WERI-Rb-1 (cell line): Measurements from ENCODE around the gene MAGI2.

Experiments
- DNase-seq: peaks from one replicate; pipeline ENCODE4 v3.0.0-alpha.2; 2020
- H3K27ac ChIP-seq: fragments of 250-450 bp; sonication (Bioruptor Pico); 2 replicates; pipeline ENCODE4 v1.5.1; 2020; ENCODE audit warnings: mild to moderate bottlenecking, moderate library complexity
- H3K27me3 ChIP-seq: fragments of 250-450 bp; sonication (Bioruptor Pico); 2 replicates; pipeline ENCODE4 v1.5.1; 2021; ENCODE audit warnings: mild to moderate bottlenecking, low read depth, moderate library complexity; ENCODE audit not compliant: insufficient read depth, severe bottlenecking
- H3K36me3 ChIP-seq: fragments of 250-450 bp; sonication (Bioruptor Pico); 2 replicates; pipeline ENCODE4 v1.5.1; 2020; ENCODE audit warnings: mild to moderate bottlenecking, moderate library complexity
- H3K4me3 ChIP-seq: 2 replicates; pipeline ENCODE4 v1.5.1; 2011; ENCODE audit warnings: low read depth, mild to moderate bottlenecking, control low read depth, low read length
- H3K9me3 ChIP-seq: fragments of 250-450 bp; sonication (Bioruptor Pico); 2 replicates; pipeline ENCODE4 v1.5.1; 2021; ENCODE audit warnings: mild to moderate bottlenecking, moderate library complexity; ENCODE audit not compliant: severe bottlenecking
- TF ChIP-seq, protein P1 (sequence below): IDR thresholded peaks from 2 replicates; pipeline ENCODE4 v1.5.1; 2011; ENCODE audit warnings: low read depth, mild to moderate bottlenecking, control low read depth, inconsistent platforms, low read length

The MAGI2 gene

DNA sequence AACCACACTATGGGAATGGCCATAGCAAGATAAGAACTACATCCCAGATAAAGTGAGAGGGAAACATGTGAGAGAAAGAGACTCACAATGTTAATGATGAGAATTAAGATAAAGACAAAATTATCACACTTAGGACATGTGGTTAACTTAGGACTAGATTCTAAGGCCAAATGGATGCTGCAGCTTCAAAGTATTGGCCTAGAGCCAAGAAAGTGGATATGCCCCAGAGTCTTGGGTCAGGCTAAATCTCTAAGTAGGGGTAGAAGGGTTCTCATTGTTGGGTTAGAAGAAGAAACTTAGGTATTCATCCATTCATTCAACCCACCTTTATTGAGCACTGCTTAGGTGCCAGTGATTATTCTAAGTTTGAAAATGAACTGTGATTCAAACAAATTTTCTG is 836.9 kb downstream of the MAGI2 start:
- TF ChIP-seq, protein P1, sequence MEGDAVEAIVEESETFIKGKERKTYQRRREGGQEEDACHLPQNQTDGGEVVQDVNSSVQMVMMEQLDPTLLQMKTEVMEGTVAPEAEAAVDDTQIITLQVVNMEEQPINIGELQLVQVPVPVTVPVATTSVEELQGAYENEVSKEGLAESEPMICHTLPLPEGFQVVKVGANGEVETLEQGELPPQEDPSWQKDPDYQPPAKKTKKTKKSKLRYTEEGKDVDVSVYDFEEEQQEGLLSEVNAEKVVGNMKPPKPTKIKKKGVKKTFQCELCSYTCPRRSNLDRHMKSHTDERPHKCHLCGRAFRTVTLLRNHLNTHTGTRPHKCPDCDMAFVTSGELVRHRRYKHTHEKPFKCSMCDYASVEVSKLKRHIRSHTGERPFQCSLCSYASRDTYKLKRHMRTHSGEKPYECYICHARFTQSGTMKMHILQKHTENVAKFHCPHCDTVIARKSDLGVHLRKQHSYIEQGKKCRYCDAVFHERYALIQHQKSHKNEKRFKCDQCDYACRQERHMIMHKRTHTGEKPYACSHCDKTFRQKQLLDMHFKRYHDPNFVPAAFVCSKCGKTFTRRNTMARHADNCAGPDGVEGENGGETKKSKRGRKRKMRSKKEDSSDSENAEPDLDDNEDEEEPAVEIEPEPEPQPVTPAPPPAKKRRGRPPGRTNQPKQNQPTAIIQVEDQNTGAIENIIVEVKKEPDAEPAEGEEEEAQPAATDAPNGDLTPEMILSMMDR, result no peak
- H3K27me3 ChIP-seq, result no peaks in the 10 kb centered on the region
- no peaks in the 10 kb centered on the region for H3K36me3 ChIP-seq
- H3K27ac ChIP-seq, result no peak overlapping the region
- no peaks in the 10 kb centered on the region for H3K9me3 ChIP-seq
- no peak for DNase-seq
- H3K4me3 ChIP-seq, result no peak overlapping the region

- TF ChIP-seq, protein P1, result no peak
- Histone ChIP-seq H3K4me3 (no peak overlapping the region), H3K27ac (no peak overlapping the region)
Observed at GRCh38 chr7:78609281-78609680, 844.2 kb downstream of the MAGI2 start.

DNA sequence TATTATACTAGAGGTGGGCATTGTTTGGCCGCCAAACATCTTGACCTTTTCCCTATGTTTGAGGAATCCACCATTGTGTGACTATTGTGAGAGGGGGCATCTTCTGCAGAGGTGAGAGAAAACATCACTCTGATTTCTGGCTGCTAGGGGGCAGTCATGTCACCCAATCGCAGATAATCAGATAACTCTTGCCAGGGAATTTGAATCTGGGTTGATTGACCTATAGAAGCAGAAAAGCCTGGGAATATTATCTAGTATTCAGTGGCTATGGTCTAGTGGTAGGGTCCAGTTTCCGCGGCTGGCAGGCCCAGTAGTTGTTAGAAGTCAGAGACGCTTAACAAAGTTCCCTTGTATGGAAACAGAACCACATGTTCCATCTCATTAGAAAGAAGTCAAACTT is 846.4 kb downstream of the MAGI2 start:
- H3K27me3 ChIP-seq, result no peaks in the 10 kb centered on the region
- no peak overlapping the region for H3K27ac ChIP-seq
- H3K9me3 ChIP-seq, result no peaks in the 10 kb centered on the region
- TF ChIP-seq, protein P1, result peak; percentile 65
- no peak overlapping the region for H3K4me3 ChIP-seq
- peak; percentile 27 for DNase-seq
- no peaks in the 10 kb centered on the region for H3K36me3 ChIP-seq

More at GRCh38 chr7:78609281-78609680, 844.2 kb downstream of the MAGI2 start:
- Histone ChIP-seq H3K27me3 (no peaks in the 10 kb centered on the region), H3K36me3 (no peaks in the 10 kb centered on the region), H3K9me3 (no peaks in the 10 kb centered on the region)
- no peak for DNase-seq

DNA sequence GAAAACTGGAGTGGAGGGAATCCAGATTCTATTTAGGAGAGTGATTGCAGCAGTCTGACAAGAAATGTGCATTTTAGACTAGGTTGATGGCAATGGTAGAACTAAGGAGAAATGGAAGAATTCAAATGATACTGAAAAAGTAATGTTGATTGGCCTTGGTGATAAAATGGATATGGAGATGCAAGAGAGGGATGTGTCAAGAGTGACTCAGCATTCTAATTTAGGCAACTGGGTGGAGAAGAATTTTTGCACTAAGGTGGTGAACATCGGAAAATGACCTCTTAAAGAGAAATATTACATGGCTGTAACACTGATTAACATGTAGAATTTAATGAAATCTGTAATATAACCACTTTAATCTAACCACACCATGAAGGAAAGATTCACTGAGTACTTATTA is 848.3 kb downstream of the MAGI2 start:
- Histone ChIP-seq H3K27me3 (no peaks in the 10 kb centered on the region), H3K4me3 (no peak overlapping the region), H3K27ac (no peak overlapping the region), H3K9me3 (no peaks in the 10 kb centered on the region), H3K36me3 (no peaks in the 10 kb centered on the region)
- no peak for DNase-seq
- TF ChIP-seq, protein P1, result no peak

DNA sequence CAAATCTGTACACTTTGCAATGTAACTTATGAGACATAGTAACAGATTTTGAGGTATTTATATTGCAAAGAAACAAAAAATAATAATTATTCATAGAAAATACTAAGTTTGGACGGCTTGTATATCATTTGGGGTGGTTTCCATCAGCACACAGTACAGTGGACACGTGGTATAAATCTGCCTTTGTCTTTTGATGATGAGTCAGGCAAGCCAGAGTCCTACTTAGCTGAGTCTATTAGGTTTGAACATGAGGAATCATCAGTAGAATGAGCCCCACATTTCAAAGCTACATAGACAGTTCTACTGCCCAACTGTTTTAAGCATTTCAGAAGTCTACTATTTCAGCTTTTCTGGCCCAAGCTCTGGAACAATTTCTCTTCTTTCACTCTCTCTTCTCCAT is 851.7 kb downstream of the MAGI2 start:
- no peak for DNase-seq
- Histone ChIP-seq H3K27me3 (no peaks in the 10 kb centered on the region), H3K27ac (no peak overlapping the region), H3K36me3 (no peaks in the 10 kb centered on the region), H3K9me3 (no peaks in the 10 kb centered on the region), H3K4me3 (no peak overlapping the region)
- TF ChIP-seq, protein P1, result no peak

GRCh38 chr7:78594156-78594555 is 859.3 kb downstream of the MAGI2 start:
- DNase-seq, result no peak
- Histone ChIP-seq H3K27me3 (no peaks in the 10 kb centered on the region), H3K4me3 (no peak overlapping the region), H3K27ac (no peak overlapping the region), H3K36me3 (no peaks in the 10 kb centered on the region), H3K9me3 (no peaks in the 10 kb centered on the region)
- TF ChIP-seq, protein P1, result no peak
